Posterior cingulate gyrus (tissue), 11 donors: ENCODE measurements around the gene CX3CL1.

ENCODE experiments used
- DNase-seq, 10 donors: peaks; one replicate each; pipeline versions ENCODE4 v3.0.0 to v3.0.0-alpha.2; 2020 to 2021; ENCODE audit warnings: mixed read lengths in 3 of 10
- intact Hi-C: fragments of 100-400 bp; cut with DNase I; formaldehyde crosslinking; loops from one replicate; pipeline ENCODE4 v1.15.1; 2023

The CX3CL1 gene

DNA sequence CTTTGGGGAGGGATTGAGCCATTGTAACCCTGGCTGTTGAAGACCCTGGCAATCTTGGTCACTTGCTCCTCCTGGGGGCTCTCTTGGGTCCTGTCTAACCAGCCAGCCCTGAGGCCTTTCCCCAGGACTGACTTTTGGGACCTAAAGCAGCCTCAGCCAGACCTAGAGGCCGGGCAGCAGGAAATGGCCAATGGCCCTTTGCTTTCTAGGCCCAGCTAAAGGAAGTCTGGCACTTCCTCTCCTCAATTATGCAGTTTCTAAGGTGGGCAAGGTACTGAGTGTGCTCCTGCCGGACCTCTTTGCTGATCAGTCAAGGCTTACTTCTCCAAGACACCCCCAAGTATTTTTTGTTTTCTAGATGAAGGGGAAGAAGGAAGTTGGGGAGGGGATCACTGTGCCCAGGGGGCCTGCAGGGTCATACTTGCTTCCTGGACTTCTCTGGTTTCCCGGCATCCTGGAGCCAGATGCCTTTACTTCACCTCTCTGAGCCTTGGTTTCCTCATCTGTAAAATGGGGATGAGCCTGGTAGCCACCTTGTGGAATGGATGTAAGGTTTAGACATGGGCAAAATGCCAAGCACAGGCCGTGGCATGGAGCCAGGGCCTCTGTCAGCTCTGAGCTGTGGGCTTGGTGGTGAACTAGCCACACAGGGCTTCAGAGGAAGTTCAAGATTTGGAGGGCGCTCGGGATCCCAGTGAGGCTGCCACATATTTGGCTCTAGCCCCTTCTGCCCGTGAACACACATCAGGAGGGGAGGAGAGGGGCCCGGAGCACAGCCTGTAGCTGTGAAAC lies 8.6 kb downstream of the CX3CL1 start:
- intact Hi-C loops: no loop called here

DNA sequence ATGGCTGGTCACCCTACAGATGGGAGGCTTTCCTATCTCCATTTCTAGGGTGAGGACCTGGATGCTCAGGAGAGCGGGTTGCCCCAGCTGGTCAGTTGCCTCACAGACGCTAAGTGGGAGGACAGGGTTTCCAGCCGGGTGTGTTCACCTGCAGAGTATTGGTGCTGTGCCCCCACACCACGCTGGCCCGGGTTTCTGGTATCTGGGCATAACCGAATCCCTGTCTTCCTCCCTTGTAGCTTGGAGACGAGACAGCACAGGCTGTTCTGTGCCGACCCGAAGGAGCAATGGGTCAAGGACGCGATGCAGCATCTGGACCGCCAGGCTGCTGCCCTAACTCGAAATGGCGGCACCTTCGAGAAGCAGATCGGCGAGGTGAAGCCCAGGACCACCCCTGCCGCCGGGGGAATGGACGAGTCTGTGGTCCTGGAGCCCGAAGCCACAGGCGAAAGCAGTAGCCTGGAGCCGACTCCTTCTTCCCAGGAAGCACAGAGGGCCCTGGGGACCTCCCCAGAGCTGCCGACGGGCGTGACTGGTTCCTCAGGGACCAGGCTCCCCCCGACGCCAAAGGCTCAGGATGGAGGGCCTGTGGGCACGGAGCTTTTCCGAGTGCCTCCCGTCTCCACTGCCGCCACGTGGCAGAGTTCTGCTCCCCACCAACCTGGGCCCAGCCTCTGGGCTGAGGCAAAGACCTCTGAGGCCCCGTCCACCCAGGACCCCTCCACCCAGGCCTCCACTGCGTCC lies 9.7 kb downstream of the CX3CL1 start:
- intact Hi-C loops: no loop called here
- peak in 2 of 10 donors; percentile 69 to 84 for DNase-seq

More for the DNA sequence above, 8.6 kb downstream of the CX3CL1 start:
- peak in 2 of 10 donors; percentile 78 to 85 for DNase-seq

DNA sequence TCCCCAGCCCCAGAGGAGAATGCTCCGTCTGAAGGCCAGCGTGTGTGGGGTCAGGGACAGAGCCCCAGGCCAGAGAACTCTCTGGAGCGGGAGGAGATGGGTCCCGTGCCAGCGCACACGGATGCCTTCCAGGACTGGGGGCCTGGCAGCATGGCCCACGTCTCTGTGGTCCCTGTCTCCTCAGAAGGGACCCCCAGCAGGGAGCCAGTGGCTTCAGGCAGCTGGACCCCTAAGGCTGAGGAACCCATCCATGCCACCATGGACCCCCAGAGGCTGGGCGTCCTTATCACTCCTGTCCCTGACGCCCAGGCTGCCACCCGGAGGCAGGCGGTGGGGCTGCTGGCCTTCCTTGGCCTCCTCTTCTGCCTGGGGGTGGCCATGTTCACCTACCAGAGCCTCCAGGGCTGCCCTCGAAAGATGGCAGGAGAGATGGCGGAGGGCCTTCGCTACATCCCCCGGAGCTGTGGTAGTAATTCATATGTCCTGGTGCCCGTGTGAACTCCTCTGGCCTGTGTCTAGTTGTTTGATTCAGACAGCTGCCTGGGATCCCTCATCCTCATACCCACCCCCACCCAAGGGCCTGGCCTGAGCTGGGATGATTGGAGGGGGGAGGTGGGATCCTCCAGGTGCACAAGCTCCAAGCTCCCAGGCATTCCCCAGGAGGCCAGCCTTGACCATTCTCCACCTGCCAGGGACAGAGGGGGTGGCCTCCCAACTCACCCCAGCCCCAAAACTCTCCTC lies 10.4 kb downstream of the CX3CL1 start:
- intact Hi-C loops: no loop called here
- DNase-seq: peak in 3 of 10 donors; percentile 47 to 74 (median 72)

DNA sequence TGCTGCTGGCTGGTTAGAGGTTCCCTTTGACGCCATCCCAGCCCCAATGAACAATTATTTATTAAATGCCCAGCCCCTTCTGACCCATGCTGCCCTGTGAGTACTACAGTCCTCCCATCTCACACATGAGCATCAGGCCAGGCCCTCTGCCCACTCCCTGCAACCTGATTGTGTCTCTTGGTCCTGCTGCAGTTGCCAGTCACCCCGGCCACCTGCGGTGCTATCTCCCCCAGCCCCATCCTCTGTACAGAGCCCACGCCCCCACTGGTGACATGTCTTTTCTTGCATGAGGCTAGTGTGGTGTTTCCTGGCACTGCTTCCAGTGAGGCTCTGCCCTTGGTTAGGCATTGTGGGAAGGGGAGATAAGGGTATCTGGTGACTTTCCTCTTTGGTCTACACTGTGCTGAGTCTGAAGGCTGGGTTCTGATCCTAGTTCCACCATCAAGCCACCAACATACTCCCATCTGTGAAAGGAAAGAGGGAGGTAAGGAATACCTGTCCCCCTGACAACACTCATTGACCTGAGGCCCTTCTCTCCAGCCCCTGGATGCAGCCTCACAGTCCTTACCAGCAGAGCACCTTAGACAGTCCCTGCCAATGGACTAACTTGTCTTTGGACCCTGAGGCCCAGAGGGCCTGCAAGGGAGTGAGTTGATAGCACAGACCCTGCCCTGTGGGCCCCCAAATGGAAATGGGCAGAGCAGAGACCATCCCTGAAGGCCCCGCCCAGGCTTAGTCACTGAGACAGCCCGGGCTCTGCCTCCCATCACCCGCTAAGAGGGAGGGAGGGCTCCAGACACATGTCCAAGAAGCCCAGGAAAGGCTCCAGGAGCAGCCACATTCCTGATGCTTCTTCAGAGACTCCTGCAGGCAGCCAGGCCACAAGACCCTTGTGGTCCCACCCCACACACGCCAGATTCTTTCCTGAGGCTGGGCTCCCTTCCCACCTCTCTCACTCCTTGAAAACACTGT lies 11.3 kb downstream of the CX3CL1 start:
- peak in 3 of 10 donors; percentile 68 to 91 (median 83) for DNase-seq
- intact Hi-C loops: no loop called here

DNA sequence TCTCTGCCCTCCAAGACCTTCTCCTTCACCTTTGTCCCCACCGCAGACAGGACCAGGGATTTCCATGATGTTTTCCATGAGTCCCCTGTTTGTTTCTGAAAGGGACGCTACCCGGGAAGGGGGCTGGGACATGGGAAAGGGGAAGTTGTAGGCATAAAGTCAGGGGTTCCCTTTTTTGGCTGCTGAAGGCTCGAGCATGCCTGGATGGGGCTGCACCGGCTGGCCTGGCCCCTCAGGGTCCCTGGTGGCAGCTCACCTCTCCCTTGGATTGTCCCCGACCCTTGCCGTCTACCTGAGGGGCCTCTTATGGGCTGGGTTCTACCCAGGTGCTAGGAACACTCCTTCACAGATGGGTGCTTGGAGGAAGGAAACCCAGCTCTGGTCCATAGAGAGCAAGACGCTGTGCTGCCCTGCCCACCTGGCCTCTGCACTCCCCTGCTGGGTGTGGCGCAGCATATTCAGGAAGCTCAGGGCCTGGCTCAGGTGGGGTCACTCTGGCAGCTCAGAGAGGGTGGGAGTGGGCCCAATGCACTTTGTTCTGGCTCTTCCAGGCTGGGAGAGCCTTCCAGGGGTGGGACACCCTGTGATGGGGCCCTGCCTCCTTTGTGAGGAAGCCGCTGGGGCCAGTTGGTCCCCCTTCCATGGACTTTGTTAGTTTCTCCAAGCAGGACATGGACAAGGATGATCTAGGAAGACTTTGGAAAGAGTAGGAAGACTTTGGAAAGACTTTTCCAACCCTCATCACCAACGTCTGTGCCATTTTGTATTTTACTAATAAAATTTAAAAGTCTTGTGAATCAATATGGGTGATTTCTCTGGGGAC lies 12.2 kb downstream of the CX3CL1 start:
- peak in 2 of 10 donors; percentile 58 to 75 for DNase-seq
- intact Hi-C loops: no loop called here

DNA sequence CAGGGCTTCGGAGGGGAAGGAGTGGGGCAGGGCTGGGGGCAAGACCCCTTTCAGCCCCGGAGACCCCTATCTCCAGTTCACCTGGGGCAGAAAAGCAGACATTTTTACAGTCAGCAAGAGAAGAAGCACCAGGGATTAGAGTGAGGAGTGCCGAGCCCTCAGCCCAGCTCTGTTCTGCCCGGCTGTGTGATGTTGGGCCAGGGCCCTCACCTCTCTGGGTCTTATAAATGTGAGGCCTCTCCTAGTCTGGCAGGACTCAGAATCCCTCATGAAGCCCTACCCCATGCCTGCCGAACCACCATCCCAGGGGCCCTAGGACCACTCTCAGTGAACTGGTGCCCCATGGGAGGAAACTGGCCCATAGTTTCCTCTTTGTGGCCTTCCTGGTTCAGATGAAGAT lies 12.8 kb downstream of the CX3CL1 start:
- intact Hi-C loops: no loop called here
- DNase-seq: peak in 2 of 10 donors; percentile 44 to 66

DNA sequence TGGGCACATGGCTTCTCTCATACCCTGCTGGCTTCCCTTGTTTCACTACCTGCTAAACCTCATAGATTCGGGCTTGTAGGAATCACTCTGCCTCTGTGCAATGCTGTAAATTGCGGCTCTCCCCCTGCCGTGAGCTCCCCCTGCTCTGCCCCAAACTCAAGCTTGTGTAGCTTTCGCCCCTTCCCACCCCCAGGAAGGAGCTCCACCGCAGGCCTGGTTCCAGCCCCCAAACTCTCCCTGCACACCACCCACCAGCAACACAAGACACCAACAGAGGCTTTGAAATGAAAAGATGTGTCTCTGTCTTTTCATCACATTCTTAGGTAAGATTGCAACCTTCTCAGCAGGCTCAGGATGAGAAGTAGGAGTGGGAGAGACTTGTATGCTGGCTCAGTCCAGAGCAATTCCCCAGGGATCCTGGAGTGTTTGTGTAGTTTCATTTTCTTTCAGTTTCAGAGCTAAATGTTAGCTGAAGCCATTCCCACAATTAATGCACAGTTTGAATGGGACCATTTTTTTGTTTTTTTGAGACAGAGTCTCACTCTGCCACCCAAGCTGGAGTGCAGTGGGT lies 14.2 kb downstream of the CX3CL1 start:
- intact Hi-C loops: no loop called here

DNA sequence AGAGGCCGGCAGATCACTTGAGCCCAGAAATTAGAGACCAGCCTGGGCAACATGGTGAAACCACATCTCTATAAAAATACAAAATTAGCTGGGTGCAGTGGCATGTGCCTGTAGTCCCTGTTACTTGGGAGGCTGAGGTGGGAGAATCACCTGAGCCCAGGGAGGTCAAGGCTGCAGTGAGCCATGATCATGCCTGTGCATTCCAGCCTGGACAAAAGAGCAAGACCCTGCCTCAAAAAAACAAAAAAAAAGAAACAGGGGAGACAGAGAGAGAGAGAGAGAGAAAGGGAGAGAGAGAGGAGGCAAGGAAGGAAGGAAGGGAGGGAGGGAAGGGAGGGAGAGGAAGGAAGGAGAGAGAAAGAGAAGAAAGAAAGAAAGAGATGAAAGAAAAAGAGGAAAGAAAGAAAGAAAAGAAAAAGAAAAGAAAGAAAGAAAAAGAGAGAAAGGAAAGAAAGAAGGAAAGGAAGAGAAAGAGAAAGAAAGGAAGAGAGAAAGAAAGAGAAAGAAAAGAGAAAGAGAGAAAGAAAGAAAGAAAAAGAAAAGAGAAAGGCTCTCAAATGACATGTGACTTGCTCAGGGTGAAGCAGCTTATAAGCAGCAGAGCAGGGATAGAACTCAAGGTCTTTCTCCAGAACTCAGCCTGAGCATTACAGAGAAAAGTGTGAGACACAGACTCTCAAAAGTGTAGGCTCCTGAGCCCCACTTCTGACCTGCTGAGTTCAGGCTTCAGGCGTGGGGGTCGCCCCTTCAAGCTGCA lies 15.5 kb downstream of the CX3CL1 start:
- peak in 1 of 10 donors; percentile 33 for DNase-seq
- intact Hi-C loops: no loop called here

More for the DNA sequence above, 14.2 kb downstream of the CX3CL1 start:
- DNase-seq: peak in 2 of 10 donors; percentile 72 to 78

DNA sequence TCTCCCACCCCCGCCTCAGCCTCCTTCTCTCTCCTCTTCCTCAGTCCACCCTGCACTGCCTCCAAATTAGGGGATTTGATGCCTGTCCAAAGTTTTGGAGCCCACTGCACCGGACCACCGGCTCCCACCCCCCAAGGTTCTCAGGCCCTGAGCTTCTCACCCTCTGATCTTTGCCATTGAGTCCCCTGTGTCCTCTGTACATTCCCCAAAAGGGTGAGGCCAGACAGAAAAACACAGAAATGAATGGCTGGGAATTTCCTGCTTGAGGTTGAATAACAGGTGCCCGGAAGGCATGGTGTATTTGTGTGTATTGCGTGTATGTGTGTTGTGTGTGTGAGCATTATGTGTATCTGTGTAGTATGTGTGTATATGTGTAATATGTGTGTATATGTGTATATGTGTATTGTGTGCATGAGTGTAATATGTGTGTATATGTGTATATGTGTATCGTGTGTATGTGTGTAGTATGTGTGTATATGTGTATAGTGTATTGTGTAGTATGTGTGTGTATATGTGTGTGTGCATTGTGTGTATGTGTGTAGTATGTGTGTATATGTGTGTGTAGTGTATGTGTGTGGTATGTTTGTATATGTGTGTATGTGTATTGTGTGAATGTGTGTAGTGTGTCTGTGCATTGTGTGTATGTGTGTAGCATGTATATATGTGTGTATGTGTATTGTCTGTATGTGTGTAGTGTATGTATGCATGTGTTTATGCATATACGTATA lies 16.2 kb downstream of the CX3CL1 start:
- intact Hi-C loops: no loop called here
- peak in 2 of 10 donors; percentile 13 to 22 for DNase-seq

DNA sequence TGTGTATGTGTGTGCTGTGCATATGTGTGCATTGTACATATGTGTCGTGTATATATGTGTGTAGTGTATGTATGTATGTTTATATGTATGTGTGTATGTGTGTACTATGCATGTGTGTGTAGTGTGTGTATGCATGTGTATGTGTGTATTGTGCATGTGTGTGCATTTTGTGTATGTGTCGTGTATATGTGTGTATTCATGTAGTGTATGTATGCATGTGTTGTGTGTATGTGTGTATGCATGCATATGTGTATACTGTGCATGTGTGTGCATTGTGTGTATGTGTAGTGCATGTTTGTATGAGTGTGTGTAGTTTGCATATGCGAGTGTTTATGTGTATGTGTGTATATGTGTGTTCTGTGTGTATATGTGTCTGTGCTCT lies 16.8 kb downstream of the CX3CL1 start:
- intact Hi-C loops: no loop called here
- DNase-seq: no peak

DNA sequence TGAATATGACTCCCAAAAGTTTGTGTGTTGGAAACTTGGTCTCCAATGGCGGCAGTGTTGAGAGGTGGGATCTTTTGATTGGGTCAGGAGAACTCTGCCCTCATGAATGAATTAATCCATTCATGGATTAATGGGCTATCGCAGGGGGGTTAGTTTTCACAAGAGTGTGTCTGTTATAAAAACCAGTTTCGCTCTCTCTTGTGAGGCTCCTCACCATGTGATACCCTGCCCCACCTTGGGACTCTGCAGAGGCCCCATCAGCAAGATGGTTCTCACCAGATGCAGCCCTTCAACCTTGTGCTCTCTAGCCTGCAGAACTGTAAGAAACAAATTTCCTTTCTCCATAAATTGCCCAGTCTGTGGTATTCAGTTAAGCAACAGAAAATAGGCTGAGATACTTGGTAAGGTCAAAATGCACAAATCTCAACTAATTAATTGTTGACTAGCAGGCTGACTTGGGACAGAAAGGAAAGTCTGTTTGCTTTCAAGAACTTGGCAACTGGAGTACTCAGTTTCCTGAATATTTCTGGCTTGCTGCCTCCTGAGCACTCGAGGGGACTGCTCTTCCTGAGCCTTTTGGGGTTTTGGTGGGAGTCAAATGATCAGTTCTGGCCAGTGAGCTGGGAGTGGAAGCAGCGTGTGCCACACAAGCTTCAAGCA lies 18.5 kb downstream of the CX3CL1 start:
- intact Hi-C loops: no loop called here

DNA sequence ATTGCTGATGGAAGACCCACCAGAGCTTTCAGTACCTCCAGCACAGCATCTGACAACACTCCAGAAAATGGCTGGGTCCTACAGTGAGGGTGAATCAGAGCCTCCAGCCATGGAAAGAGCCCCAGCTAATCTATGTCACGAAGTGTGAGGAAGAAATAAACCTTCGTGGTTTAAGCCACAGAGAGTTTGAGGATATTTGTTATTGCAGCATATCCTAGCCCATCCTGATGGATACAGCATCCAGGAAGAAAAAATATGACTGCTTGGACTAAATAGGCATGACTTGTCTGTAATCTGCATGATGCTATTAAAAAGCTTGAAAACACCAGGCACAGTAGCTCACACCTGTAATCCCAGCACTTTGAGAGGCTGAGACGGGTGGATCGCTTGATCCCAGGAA lies 19.0 kb downstream of the CX3CL1 start:
- intact Hi-C loops: no loop called here
- peak in 1 of 10 donors; percentile 4 for DNase-seq

More for the DNA sequence above, 18.5 kb downstream of the CX3CL1 start:
- peak in 2 of 10 donors; percentile 3 to 15 for DNase-seq

DNA sequence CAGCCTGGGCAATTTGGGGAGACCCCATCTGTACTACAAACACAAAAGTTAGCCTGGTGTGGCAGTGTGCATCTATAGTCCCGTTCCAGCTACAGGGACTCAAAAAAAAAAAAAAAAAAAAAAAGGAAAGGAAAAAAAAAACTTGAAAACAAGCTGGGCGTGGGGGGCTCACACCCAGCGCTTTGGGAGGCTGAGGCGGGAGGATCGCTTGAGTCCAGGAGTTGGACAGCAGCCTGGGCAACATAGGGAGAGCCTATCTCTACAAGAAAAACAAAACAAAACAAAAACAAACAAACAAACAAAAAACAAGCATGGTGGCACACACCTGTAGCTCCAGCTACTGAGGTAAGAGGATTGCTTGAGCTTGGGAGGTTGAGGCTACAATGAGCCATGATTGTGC lies 19.4 kb downstream of the CX3CL1 start:
- intact Hi-C loops: no loop called here

DNA sequence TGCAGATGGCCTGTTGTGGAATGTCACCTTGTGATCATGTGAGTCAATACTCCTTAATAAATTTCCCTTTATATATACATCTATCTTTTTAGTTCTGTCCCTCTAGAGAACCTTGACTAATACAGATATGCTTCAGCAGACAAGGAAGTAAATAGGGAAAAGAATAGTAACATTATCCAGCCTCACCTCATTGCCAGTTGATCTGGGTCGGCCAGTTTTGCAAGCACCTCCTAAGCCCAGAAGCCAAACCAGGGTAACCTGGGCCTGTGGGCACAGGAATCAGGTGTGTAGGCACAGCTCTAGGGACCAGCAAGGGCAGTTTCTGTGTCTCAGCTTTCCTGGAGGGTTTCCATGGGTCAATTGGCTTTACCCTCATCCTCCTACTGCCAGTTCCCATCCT lies 20.4 kb downstream of the CX3CL1 start:
- peak in 2 of 10 donors; percentile 11 to 25 for DNase-seq
- intact Hi-C loops: no loop called here

More for the DNA sequence above, 19.4 kb downstream of the CX3CL1 start:
- peak in 2 of 10 donors; percentile 21 to 57 for DNase-seq

DNA sequence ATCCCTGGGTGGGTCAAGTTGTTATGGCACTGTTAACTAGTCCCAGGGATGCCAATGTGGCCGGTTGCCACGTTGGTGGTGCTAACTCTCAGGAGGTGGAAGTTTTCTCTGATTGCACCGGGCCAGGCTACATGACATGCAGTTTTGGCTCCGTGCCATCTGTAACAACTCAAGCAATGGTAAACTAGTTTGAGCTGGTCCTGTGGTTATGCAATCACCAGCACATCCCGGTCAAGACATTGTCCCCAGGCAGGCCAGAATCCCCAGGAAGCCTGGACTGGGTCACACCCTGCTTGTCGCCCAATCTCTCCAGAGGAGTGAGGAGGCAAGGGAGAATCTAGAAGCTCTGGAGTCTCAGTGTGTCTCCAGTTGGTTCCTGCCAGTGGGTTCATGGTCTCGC lies 22.2 kb downstream of the CX3CL1 start:
- intact Hi-C loops: no loop called here
- DNase-seq: peak in 2 of 10 donors; percentile 13 to 27

DNA sequence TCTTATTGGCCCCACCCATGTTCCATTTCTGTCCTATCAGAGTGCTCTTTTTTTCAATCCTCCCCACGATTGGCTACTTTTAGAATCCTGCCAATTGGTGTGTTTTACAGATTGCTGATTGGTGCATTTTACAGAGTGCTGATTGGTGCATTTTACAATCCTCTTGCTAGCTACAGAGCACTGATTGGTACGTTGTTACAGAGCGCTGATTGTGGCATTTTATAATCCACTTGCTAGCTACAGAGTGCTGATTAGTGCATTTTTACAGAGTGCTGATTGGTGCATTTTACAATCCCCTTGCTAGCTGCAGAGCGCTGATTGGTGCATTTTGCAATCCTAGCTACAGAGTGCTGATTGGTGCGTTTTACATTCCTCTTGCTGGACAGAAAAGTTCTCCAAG lies 22.7 kb downstream of the CX3CL1 start:
- intact Hi-C loops: no loop called here
- peak in 1 of 10 donors; percentile 2 for DNase-seq
